ENCODE measurements around the gene SPINDOC.
"Not testable (repeated sequence)": the region's sequence is repeated elsewhere in the genome, so short reads cannot be mapped to it uniquely, and the experiment has no call there.

SPINDOC gene

DNA sequence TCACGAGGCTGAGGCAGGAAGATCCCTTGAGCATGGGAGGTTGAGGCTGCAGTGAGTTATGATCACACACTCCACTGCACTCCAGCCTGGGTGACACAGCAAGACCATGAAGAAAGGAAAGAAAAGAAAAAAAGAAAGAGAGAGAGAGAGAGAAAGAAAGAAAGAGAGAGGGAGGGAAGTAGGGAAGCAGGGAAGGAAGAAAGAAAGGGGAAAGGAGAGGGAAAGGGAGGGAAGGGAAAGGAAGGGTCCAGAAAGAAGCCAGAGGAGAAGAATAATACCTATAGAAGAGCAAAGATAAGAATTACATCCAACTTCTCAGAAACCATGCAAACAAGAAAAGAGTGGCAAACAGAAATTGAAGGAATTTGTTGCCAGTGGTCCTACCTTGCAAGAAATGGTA is 27.4 kb upstream of the SPINDOC start:
- DNase-seq (ENCODE audit: low spot score) = no peak

DNA sequence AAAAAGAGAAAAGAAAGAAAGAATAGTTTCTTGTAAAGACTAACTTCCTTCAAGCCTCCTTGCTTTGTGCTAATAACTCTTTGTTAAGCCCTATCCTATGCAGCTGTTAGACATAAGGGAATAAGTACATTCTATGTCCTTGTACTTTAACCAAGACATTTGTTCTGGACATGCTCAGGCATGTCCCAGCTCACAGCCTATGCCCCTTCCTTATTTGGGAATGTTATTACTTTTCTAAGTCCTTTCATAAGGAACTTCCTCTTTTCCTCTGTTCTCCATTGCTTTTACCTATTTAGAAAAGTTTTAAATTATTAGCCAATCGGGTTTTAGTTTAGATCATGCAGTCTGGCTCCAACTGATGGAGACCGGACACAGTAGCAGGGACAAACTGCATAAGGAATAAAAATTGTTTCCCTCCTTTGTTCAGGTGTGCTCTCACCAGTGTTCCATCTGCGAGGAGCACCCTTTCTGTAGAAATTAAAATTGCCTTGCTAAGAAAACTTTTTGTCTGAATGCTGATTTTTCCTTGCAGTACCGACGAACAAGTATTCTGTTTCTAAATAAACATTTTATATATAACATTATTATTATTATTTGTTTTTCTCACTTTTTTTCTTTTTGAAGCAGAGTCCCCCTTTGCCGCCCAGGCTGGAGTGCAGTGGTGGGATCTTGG is 21.6 kb upstream of the SPINDOC start:
- peak; percentile 30 for DNase-seq (ENCODE audit: low spot score)

DNA sequence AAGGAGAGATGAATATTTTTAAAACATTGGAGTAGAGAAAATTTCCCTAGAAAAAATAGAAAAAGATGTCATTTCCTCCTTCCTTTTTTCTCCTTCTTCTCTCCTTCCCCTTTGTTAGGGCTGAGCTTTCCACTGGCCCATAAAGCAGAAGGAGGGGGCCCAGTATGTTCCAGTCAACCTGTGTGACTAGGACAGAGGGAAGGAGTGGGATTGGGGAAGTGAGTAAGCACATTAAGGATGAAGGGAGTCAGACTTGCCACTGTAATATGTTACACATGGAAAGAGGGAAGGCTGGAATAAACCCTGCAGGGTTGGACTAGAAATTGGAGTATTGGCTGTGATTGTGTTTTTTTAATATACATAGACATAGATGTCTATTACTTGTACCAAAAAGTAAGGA is 20.1 kb upstream of the SPINDOC start:
- DNase-seq (ENCODE audit: low spot score) = no peak

DNA sequence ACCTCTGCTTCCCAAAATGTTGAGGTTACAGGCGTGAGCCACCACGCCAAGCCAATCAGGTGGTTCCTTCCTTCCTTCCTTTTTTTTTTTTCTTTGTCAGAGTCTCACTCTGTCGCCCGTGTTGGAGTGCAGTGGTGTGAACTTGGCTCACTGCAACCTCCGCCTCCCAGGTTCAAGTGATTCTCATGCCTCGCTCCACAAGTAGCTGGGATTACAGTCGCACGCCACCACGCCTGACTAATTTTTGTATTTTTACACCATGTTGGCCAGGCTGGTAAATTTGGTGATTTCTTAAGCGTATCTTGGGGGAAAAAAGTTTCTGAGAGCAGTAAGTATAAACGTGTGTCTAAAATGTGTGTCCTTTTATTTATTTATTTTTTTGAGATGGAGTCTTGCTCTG is 18.2 kb upstream of the SPINDOC start:
- no peak for DNase-seq (ENCODE audit: low spot score)

DNA sequence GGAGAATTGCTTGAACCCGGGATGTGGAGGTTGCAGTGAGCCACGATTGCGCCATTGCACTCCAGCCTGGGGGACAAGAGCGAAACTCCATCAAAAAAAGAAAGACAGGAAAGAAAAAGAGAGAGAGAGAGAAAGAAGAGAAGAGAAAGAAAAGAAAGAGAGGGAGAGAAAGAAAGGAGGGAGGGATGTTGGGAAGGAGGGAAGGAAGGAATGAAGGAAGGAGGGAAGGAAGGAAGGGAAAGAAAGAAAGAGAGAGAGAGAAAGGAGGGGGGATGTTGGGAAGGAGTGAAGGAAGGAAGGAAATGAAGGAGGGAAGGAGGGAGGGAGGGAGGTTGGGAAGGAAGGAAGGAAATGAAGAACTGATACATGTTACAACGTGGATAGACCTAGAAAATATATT is 12.3 kb upstream of the SPINDOC start:
- DNase-seq (ENCODE audit: low spot score) = no peak

DNA sequence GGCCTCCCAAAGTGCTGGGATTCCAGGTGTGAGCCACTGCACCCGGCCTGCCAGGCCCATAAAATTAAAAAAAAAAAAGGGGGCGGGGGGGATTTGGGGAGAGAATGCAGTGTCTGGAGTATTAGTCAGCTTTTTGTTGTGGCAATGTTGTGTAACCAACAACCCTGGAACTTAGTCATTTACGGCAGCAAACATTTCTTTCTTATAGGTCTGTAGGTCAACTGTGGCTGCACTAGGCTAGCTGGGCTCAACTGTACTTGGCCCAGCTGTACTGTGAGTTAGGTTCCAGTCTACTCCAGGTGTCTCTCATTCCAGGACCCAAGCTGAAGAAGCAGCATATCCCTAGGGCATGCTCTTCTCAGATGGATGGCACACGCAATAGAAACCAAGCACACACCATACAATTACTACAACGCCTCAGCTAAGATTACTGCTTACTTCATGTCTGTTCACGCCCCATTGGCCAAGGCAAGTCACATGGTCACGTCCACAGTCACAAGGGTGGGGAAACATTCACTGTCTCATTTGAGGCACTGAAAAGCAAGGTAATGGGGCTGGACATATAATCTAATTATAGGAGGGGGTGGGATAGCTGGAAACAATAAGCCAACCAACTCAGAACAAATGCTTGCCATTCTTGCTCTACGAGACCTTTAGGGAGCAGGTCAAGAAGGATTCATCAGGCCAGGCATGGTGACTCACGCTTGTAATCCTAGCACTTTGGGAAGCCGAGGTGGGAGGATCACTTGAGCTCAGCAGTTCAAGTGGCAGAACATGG is 10.4 kb upstream of the SPINDOC start:
- peak; percentile 68 for DNase-seq (ENCODE audit: low spot score)

DNA sequence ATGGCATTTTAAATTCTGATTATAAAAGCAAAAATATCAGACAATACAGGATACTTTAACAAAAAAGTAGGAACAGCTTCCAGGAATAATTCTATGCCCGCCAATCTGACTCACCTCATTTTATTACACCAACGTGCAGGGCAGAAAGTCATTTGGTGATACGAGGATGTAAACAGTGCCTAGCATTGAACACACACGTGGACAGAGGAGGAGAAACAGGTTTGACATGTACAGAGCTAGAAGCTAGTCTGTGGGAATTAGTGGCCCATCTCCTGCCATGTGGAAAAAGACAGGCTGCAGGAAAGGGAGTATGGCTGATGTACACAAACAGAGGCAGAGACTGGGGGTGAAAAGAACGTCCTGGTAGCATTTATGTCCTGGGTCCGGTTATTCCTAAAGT is 9.0 kb upstream of the SPINDOC start:
- peak; percentile 80 for DNase-seq (ENCODE audit: low spot score)

DNA sequence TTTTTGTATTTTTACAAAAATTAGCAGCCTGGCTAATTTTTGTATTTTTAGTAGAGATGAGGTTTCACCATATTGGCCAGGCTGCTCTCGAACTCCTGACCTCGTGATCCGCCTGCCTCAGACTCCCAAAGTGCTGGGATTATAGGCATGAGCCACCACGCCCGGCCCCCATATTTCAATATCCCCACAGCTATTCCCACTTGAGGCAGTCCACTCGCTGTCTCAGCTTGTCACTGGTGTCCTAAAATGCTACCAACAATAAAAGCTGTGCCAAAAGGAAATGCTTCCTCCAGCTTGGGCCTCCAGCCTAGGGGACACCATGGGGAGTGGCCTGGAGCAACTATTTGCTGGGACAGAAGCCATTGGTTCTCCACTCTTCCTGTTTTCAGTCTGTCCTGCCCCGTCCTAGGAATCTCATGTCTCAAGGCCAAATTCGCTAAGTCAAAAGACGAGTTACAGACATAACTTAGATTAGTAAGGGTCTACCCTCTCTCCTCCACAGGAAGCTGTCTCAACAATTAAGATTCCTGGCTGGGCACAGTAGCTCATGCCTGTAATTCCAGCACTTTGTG is 7.3 kb upstream of the SPINDOC start:
- DNase-seq (ENCODE audit: low spot score) = no peak

DNA sequence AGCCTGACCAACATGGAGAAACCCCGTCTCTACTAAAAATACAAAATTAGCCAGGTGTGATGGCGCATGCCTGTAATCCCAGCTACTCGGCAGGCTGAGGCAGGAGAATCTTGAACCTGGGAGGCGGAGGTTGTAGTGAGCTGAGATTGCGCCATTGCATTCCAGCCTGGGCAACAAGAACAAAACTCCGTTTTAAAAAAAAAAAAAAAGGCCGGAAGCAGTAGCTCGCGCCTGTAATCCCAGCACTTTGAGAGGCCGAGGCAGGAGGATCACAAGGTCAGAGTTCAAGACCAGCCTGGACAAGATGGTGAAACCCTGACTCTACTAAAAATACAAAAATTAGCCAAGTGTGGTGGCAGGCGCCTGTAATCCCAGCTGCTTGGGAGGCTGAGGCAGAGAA is 2.9 kb upstream of the SPINDOC start:
- not testable (repeated sequence) for DNase-seq (ENCODE audit: low spot score)

DNA sequence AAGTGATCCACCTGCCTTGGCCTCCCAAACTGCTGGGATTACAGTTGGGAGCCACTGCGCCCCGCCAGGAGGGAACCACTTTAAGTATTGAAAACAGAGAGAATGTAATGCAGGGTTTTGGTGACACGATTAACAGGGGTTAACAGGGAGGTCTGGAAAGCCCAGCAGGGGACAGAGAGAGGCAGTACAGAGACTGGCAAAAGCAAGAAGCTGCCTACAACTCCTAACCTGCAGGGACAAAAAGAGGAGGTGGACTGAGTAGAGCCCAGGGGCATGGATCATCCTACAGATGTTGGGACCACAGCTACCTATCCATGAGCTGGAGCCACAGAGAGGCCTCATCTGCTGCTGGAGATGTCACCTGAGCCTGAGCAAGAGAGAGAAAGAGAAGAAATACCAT is 1.7 kb upstream of the SPINDOC start:
- DNase-seq (ENCODE audit: low spot score) = no peak

DNA sequence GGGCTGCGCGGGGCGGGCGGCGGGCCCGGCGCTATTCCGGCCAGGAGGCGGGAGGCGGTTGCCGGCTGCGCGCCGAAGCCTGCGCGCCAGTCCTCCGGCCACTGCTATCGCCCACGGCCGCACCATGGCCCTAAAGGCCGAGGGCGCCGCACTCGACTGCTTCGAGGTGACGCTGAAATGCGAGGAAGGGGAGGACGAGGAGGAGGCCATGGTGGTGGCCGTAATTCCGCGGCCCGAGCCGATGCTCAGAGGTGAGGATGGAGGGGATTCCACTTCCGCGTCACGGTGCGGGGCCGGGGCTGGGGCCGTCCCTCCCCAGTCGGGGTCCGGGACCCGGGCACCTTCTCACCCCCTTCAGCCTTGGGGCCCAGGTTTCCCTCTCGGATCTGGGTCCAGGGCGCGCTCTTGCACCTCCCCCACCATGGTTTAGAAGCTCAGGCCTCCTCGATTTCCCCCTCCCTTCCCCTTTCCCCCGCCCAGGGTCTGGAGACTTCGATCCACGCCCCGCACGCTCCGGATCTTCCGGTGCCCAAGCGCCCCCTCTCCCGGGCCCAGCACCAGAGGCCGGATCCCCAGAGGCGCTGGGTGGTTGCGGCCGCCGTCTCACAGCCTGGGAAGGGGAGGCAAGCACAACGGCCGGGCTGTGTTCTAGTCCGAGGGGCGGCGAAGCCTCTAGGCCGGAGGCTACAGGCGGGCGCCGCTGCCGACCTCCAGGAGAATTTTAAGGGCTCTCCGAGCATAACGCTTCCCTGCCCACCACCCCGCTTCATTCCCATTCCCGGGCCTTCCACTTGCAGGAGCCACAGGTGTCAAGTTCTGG is 517 bp downstream of the SPINDOC start:
- DNase-seq (ENCODE audit: low spot score) = no peak

DNA sequence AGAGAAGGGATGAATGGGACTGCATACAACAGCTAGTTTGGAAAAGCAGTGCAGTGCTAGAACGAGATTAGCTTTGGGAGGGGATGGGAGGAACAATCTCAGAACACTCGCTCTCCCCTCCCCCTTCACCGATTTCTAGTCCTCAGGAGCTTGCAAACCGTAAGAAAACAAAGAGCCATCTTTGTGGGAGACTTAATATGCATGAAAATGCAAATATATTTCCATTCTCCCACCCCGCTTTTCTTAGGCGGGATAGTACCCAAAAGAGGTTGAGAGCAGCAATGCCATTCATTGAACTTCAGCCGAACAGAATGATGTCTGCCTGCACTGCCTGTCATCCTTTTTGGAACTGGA is 1.1 kb downstream of the SPINDOC start:
- DNase-seq (ENCODE audit: low spot score) = no peak

DNA sequence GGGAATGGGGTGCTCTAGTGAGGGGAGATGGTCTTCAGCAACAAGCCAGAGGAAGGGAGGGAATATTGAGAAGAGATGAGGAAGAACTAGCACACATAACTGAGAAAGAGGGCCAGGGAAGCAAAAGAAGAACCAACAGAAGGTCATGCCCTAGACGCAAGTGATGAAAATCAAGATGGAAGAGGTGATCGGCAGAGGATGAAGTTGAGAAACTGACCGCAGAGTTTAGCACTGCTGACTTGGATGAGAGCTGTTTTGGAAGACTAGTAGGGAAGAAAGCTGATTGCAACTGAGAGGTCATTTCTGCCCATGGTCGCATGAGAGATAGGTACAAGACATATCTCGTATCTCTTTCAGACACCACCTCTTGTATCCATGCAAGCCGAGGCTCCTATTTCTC is 2.9 kb downstream of the SPINDOC start:
- no peak for DNase-seq (ENCODE audit: low spot score)

DNA sequence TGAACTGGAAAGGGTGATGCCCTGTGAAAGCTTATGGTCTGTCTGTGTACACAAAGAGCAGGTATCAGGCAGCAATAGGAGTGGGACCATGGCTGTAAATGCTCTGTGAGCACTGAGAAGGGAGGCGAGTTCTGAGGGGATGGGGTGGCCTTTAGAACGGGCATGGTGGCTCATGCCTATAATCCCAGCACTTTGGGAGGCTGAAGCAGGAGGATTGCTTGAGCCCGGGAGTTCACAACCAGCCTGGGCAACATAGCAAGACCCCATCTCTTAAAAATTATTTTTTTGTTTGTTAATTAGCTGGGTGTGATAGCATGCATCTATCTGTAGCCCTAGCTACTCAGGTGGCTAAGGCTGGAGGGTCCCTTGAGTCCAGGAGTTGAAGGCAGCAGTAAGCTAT is 3.5 kb downstream of the SPINDOC start:
- DNase-seq (ENCODE audit: low spot score) = no peak

DNA sequence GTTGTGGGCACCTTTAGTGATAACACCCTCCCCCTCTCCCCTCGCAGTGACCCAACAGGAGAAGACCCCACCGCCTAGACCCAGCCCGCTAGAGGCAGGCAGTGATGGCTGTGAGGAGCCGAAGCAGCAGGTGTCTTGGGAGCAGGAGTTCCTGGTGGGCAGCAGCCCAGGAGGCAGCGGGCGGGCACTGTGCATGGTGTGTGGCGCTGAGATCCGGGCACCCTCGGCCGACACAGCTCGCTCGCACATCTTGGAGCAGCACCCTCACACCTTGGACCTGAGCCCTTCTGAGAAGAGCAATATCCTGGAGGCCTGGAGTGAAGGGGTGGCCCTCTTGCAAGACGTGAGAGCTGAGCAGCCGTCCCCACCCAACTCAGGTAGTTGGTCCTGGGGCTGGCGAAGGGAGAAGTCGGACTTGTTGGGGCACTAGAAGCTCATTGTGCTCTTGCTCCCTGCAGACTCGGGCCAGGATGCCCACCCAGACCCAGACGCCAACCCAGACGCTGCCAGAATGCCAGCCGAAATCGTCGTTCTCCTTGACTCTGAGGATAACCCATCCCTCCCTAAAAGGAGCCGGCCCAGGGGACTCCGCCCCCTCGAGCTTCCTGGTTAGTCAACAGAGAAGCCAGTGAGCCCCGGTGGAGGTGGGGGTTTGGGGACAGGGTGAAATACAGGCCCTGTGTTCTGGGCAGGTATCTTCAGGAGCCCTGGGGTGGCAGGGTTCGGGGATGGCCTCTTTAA is 4.7 kb downstream of the SPINDOC start:
- no peak for DNase-seq (ENCODE audit: low spot score)

DNA sequence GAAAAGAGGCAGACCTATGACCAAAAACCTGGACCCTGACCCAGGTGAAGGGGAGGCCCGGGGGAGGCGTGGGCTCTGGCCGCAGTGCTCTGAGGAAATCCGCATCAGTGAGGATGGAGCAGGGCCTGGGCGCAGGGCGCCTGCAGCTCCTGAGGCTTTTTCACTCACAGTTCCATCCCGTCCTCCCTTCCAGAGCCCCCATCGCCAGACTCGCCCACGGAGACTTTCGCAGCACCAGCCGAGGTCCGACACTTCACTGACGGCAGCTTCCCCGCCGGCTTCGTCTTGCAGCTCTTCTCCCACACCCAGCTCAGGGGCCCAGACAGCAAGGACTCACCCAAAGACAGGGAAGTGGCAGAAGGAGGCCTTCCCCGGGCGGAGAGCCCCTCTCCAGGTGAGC is 5.4 kb downstream of the SPINDOC start:
- no peak for DNase-seq (ENCODE audit: low spot score)

DNA sequence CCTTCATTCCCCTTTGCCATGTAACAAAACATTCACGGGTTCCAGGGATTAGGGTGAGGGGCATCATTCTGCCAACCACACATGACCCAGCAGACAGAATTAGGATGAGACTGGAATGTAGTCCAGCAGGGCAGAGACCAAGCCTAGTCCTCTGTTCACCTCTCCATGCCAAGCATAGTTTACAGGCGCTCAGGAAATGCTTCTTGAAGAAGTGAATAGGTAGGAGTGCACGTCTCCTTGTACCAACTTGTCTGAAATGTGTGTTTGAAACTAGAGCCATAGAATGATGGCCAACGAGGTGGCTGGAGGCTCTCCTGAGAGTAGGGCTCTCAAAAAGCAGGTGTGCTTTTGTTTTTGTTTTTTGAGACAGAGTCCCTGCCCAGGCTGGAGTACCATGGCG is 8.2 kb downstream of the SPINDOC start:
- no peak for DNase-seq (ENCODE audit: low spot score)

DNA sequence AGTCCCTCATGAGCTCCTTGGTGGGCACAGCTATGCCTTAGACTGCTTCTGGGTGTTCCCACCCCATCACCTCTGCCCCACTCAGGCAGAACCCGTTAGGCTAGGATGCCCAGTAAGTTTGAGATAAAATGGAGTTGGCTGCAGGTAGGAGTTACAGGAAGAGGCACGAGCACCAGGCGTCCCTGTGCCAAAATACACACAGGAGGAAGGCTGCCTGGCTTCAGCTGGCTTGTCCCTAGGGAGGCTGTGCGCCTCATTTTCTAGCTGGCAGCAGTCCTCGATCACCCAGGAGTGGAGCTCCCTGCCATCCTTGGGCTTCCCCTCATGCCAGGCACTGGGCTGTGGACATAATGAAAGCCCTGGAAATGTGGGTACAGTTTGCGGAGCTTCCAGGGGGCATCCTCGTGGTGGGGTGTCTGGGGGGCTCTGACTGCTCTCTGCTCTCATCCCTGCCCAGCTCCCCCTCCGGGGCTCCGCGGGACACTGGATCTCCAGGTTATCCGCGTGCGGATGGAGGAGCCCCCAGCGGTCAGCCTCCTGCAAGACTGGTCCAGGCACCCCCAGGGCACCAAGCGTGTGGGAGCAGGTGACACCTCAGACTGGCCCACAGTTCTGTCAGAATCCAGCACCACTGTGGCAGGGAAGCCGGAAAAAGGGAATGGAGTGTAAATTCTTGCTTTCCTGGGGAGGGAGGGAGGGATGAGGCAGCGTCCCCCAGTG is 13.4 kb downstream of the SPINDOC start:
- no peak for DNase-seq (ENCODE audit: low spot score)

DNA sequence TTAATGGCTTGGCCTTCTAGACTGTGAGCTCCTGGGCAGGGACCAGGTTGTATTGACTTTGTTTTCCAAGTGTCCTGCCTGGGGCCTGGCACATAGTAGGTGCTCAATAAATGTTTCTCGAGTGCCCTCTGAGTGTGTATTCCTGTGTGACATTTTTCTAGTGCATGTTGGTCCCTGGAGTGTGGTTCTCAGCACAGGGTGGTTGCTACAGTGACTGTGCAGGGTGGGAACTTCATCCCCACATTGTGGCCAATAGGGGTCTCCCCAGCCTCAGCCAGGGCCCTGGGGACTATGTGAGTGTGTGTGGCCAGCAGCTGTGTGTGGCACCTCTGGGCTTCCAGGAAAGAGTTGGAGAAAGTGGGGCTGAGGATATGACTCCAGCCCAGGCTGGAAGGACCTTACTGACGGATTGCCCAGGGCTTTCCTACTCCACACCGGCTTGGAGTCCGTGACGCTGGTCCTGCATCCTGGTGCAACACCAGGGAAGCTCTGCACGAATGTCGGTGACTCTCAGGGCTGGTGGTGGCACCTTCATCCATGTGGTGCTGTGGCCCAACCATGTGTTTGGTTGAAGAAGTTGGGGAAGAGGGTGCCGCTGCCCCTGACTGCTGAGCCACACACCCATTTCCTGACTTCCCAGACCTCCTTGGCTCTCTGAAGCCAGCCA is 16.7 kb downstream of the SPINDOC start:
- DNase-seq (ENCODE audit: low spot score) = no peak

DNA sequence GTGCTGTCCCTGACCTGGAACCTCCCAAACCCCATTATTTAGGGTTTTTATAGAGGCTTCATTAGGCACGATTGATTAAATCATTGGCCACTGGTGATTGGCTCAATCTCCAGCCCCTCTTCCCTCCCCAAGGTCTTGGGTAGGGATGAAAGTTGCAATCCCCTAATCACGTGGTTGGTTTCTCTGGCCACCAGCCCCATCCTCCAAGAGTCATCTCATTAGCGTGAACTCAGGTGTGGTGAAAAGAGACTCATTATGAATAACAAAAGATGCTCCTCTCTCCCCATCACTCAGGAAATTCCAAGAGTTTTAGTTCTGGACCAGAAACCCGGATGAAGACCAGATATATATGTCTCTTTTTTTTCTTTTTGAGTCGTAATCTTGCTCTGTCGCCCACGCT is 18.1 kb downstream of the SPINDOC start:
- DNase-seq (ENCODE audit: low spot score) = no peak

DNA sequence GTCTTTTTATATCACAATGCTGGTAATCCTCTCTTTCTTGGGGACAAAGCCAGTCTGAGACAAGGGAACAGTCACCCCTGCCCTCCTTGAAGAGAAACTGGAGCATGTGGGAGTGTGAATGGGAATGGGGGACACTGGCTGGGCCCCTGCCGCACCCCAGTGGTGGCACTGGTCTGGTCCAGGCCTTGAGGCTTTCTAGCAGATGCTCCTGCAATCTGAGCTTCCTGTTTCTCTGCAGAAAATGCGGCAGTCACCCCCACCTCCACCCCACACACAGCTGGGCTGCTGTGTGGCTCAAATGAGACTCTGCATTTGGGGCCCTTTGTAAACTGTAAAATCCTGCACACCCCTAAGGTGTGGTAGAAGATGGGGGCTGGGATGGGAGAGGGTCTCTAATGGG is 19.1 kb downstream of the SPINDOC start:
- DNase-seq (ENCODE audit: low spot score) = no peak

Measured in LoVo (cell line).